OCI-LY1 (cell line): ENCODE data around the gene GSK3A.

ENCODE experiments used
- H2AFZ ChIP-seq: fragments of 200-600 bp; sonication (generic), shearing (Covaris generic); 2 replicates; pipeline ENCODE4 v1.6.0; 2014; ENCODE audit warnings: antibody characterized with exemption, mild to moderate bottlenecking, low read length
- H3F3A ChIP-seq: fragments of 200-600 bp; sonication (generic), shearing (Covaris generic); 2 replicates; pipeline ENCODE4 v1.6.0; 2014; ENCODE audit warnings: mild to moderate bottlenecking, antibody characterized with exemption, low read length, moderate library complexity; ENCODE audit not compliant: insufficient read depth
- H3K27ac ChIP-seq: fragments of 200-600 bp; sonication (generic); 2 replicates; pipeline ENCODE4 v1.5.1; 2014; ENCODE audit warnings: low read length, mixed run types, mild to moderate bottlenecking, low read depth; ENCODE audit not compliant: poor library complexity, severe bottlenecking
- H3K27me3 ChIP-seq: fragments of 200-600 bp; sonication (generic); 2 replicates; pipeline ENCODE4 v1.6.0; 2014; ENCODE audit warnings: antibody characterized with exemption, mild to moderate bottlenecking, low read length, moderate library complexity; ENCODE audit not compliant: insufficient read depth
- H3K36me3 ChIP-seq: fragments of 200-600 bp; sonication (generic); 2 replicates; pipeline ENCODE4 v1.6.1; 2014; ENCODE audit warnings: mild to moderate bottlenecking, antibody characterized with exemption, low read length, moderate library complexity, mixed read lengths; ENCODE audit not compliant: insufficient read depth
- H3K4me1 ChIP-seq: fragments of 200-600 bp; sonication (generic); 2 replicates; pipeline ENCODE4 v1.5.1; 2014; ENCODE audit warnings: mild to moderate bottlenecking, low read length, moderate library complexity; ENCODE audit not compliant: insufficient read depth, severe bottlenecking
- H3K4me2 ChIP-seq: fragments of 200-600 bp; sonication (generic), shearing (Covaris generic); 2 replicates; pipeline ENCODE4 v1.6.1; 2014; ENCODE audit warnings: low read length
- H3K4me3 ChIP-seq: fragments of 200-600 bp; sonication (generic); 2 replicates; pipeline ENCODE4 v1.5.1; 2014; ENCODE audit warnings: low read length, low read depth, mild to moderate bottlenecking, mixed read lengths; ENCODE audit not compliant: poor library complexity, severe bottlenecking
- H3K79me2 ChIP-seq: fragments of 200-600 bp; shearing (Covaris generic); 2 replicates; pipeline ENCODE4 v1.6.1; 2016; ENCODE audit warnings: mixed run types, low read length, mixed read lengths; ENCODE audit not compliant: insufficient read depth
- H3K9ac ChIP-seq: fragments of 200-600 bp; sonication (generic), shearing (Covaris generic); 2 replicates; pipeline ENCODE4 v1.6.1; 2014; ENCODE audit warnings: mild to moderate bottlenecking, low read length, mixed read lengths
- H3K9me2 ChIP-seq: fragments of 200-600 bp; sonication (generic), shearing (Covaris generic); 2 replicates; pipeline ENCODE4 v1.6.1; 2014; ENCODE audit warnings: low read depth, mild to moderate bottlenecking, low read length, mixed read lengths
- H3K9me3 ChIP-seq: fragments of 200-600 bp; shearing (Covaris generic); 2 replicates; pipeline ENCODE4 v1.6.1; 2014; ENCODE audit warnings: low read length, mixed read lengths
- H4K20me1 ChIP-seq: fragments of 200-600 bp; sonication (generic), shearing (Covaris generic); 2 replicates; pipeline ENCODE4 v1.6.0; 2016; ENCODE audit warnings: mild to moderate bottlenecking, low read length; ENCODE audit not compliant: insufficient read depth
- EZH2 ChIP-seq: fragments of 200-600 bp; sonication (generic), shearing (Covaris generic); IDR thresholded peaks from 2 replicates; pipeline ENCODE4 v1.8.0; 2017; ENCODE audit warnings: borderline replicate concordance, mixed run types, mild to moderate bottlenecking, antibody characterized with exemption, low read length, moderate library complexity, mixed read lengths
- TF ChIP-seq, protein P1 (sequence below): fragments of 200-600 bp; sonication (generic), shearing (Covaris generic); IDR thresholded peaks from 2 replicates; pipeline ENCODE4 v1.5.1; 2017; ENCODE audit warnings: mild to moderate bottlenecking, antibody characterized with exemption, low read length, moderate library complexity, mixed read lengths

The GSK3A gene

DNA sequence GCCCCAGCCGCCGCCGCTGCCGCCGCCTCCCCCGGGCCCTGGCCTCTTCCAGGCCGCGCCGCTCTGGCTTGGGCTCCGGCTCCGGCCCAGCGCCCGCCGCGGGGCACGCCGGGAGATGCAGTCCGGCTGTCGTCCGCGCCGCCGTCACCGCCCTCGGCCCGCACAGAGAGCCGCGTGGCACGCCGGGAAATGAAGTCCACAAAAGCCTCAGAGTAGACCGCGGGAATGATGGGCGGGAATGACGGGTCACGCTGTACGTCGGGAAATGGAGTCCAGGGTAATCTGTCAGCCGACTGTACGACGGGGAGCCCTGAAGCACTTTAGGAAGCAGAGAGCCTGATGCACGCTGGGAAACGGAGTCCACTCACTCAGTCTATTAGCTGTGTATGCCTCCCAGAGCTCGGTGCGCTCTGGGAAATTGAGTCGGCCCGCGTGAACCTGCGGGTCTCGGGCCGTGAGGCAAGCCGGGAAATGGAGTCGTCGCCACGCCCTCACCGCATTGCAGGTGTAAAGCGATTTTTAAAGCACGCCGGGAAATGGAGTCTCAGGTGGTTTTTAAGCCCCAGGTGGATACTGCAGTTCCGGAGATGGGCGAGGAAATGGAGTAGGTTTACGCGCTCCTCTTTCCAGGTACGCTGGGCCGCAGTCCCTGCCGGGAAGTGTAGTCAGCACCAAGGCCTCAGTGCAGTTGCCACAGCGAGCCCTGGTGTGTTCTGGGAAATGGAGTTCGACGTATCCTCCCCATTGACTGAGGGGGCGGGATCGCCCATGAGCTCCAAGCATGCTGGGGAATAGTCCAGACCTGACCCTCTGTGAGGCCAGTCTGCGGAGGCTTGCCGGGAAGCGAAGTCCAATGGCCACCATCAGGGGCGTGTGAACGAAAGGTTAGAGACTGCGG is at the start of gene GSK3A:
GSK3A (minus strand) TSS at position 91 of the 898 bp plus-strand sequence. CDS start 137 bp downstream, outside the sequence.
- Histone ChIP-seq H3K9me2 (no peaks in the 10 kb centered on the region), H3K9me3 (no peaks in the 10 kb centered on the region), H2AFZ (no peak within 1 kb of the TSS), H3K9ac (peak within 1 kb of the TSS; percentile 83), H3K27me3 (no peaks in the 10 kb centered on the region), H4K20me1 (no peaks in the 10 kb centered on the region), H3K36me3 (peaks cover 16% of the 10 kb centered on the region; the same call in 1 of the 2 replicates), H3K79me2 (peaks cover 9% of the 10 kb centered on the region), H3K27ac (peak within 1 kb of the TSS; percentile 91), H3K4me1 (peaks cover 16% of the 10 kb centered on the region), H3K4me3 (peak within 1 kb of the TSS; percentile 67), H3F3A (no peaks in the 10 kb centered on the region), H3K4me2 (peak within 1 kb of the TSS; percentile 93)
- TF ChIP-seq EZH2: no peak
- TF ChIP-seq, protein P1, sequence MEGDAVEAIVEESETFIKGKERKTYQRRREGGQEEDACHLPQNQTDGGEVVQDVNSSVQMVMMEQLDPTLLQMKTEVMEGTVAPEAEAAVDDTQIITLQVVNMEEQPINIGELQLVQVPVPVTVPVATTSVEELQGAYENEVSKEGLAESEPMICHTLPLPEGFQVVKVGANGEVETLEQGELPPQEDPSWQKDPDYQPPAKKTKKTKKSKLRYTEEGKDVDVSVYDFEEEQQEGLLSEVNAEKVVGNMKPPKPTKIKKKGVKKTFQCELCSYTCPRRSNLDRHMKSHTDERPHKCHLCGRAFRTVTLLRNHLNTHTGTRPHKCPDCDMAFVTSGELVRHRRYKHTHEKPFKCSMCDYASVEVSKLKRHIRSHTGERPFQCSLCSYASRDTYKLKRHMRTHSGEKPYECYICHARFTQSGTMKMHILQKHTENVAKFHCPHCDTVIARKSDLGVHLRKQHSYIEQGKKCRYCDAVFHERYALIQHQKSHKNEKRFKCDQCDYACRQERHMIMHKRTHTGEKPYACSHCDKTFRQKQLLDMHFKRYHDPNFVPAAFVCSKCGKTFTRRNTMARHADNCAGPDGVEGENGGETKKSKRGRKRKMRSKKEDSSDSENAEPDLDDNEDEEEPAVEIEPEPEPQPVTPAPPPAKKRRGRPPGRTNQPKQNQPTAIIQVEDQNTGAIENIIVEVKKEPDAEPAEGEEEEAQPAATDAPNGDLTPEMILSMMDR: no peak

GRCh38 chr19:42291435-42291810 is 49.0 kb upstream of the GSK3A start:
- Histone ChIP-seq H3K27ac (no peak overlapping the region), H3K79me2 (no peaks in the 10 kb centered on the region), H3F3A (no peaks in the 10 kb centered on the region), H3K9me2 (no peaks in the 10 kb centered on the region), H3K9ac (no peak overlapping the region), H3K4me2 (no peak overlapping the region), H2AFZ (no peak overlapping the region), H3K9me3 (no peaks in the 10 kb centered on the region), H3K4me1 (no peaks in the 10 kb centered on the region), H4K20me1 (no peaks in the 10 kb centered on the region), H3K36me3 (peaks cover 90% of the 10 kb centered on the region), H3K4me3 (no peak overlapping the region), H3K27me3 (no peaks in the 10 kb centered on the region)
- TF ChIP-seq EZH2: no peak
- TF ChIP-seq, protein P1: no peak

DNA sequence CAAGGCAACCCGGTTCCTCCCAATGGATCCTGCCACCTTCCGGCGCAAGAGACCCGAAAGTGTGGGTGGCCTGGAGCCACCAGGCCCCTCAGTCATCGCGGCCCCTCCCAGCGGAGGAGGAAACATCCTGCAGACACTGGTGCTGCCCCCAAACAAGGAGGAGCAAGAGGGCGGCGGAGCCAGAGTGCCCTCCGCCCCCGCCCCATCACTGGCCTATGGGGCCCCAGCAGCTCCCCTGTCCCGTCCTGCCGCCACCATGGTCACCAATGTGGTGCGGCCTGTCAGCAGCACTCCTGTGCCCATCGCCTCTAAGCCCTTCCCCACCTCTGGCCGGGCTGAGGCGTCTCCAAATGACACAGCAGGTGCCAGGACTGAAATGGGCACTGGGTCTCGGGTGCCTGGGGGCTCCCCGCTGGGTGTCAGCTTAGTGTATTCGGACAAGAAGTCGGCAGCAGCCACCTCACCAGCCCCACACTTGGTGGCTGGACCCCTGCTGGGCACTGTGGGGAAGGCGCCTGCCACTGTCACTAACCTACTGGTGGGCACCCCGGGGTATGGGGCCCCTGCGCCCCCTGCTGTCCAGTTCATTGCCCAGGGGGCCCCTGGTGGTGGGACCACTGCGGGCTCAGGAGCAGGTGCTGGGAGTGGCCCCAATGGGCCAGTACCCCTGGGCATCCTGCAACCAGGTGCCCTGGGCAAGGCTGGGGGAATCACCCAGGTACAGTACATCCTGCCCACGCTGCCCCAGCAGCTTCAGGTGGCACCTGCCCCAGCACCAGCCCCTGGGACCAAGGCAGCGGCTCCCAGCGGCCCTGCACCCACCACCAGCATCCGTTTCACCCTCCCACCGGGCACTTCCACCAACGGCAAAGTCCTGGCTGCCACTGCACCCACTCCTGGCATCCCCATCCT is 48.4 kb upstream of the GSK3A start:
- Histone ChIP-seq H2AFZ (no peak overlapping the region), H3K27me3 (no peaks in the 10 kb centered on the region), H3K4me3 (no peak overlapping the region), H3K36me3 (peaks cover 86% of the 10 kb centered on the region), H3K79me2 (no peaks in the 10 kb centered on the region), H3K27ac (no peak overlapping the region), H3K9me3 (no peaks in the 10 kb centered on the region), H3K9ac (no peak overlapping the region), H3K4me2 (no peak overlapping the region), H4K20me1 (no peaks in the 10 kb centered on the region), H3K9me2 (no peaks in the 10 kb centered on the region), H3F3A (no peaks in the 10 kb centered on the region), H3K4me1 (peaks cover 6% of the 10 kb centered on the region)
- TF ChIP-seq, protein P1: peak; percentile 75
- no peak for TF ChIP-seq EZH2
